Activated naive CD4-positive, alpha-beta T cell treated with Interleukin-2 at 50 U/mL for 16 hours (primary cell): ENCODE results near the gene FAM229A.

Source experiments
- DNase-seq: peaks from one replicate; pipeline ENCODE4 v3.0.0-alpha.2; 2020

The FAM229A gene

DNA sequence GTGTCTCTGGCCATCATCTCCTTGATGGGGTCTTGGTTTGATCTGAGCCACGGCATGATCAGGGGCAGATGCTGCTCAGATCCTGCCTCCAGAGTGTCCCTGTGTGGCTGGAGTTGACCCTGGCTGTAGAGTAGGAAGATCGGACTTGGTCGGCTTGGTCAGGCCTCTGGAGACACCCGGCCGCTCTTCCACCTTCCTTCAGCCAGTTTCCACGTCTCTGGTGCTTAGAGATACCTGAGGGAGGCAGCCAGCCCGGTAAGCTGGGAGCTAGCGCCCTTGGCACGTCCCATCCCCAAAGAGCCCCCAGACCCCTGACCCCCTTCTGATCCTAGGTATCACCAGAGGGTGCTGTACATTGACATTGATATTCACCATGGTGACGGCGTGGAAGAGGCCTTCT lies 35.1 kb downstream of the FAM229A start:
- DNase-seq, result no peak

DNA sequence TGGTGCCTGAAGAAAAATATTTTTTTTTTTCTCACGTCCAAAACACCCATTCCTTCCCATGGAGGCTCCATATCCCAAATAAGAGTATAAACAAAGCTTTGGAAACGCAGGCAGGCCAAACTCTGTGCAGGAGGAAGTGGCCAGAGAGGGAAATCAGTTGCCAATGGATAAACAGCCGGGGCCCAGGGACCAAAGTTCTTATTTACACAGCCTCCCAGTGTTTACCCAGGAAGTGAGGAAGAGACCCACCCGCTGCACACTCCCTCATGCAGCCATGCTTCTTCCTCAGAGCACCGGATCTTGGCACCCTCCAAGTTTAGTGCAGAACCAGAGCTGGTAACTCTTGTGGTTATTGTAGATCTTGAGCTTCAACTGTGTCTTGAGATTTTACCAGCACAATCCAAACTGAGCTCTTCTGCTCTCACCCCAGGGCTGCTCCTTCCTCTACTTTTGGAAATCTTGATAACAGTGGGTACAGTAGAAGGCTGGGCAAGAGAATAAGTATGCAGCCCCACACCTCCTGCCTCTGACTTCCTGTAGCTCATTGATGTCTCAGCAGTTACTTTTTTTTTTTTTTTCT lies 40.5 kb downstream of the FAM229A start:
- DNase-seq, result peak; percentile 16

- no peak for DNase-seq
Observed at GRCh38 chr1:32318127-32318869, 44.0 kb downstream of the FAM229A start.

DNA sequence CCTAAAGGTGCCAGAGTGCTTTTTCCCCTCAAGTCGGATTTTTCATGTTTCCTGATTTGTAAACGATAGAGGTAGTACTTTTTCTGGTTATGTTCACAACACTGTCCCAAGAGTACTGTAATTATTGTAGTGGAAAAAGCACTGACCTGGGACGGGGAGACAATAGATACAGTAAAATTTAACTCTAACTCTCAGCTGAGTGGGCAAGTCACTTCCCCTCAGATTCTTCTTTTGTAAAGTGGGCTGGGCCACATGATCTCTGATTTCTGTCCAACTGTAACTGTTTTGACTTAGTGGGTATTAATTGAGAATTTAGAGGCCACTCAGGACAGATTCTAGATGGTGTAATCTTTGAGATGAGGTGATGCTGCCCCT lies 45.4 kb downstream of the FAM229A start:
- no peak for DNase-seq

GRCh38 chr1:32311709-32312393 lies 50.4 kb downstream of the FAM229A start:
- no peak for DNase-seq
